ENCODE measurements around the gene KBTBD8. TPM values are rescaled to one million over a fixed set of nuclear protein-coding genes. Genes with fewer than 3 reads are reported as not detected.

KBTBD8 gene
- total RNA-seq, 1 donor from 2014 or later, result 1.6 TPM

DNA sequence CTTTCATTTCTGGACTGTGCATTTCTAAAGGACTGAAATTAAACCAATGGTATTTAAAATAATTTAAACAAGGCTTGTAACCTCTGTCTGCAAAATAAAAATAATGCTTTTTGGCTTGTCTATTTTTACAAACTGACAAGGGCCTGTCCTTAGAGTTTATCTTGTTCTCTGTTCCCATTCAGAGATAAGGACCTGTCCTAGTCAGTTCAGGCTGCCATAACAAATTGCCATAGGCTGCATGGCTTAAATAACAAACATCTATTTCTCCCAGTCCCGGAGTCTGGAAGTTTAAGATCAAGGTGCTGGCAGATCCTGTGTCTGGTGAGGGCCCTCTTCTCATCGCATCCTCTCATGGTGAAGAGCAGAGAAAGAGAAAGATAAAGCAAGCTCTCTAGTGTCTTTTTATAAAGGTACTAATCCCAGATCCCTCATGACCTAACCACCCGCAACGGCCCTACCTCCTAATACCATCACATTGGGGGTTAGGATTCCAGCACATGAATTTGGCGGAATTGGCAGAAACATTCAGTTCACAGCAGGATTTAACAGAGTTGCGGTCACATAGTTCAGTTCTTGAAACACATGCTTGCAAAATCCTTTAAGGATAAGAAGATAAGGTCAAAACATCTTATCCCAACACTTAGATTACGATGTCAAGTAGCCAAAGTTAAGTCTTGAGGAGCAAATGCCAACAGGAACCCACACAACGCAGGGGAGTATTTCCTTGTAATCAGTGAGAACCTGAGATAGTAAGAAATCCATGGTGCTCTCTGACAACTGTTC, 17.8 kb downstream of the KBTBD8 start:
- Histone ChIP-seq H3K4me3 (ENCODE audit: low read depth, low read length) (no peak overlapping the region), H3K36me3 (ENCODE audit: control insufficient read depth, insufficient read depth, low read length) (no peaks in the 10 kb centered on the region), H3K27me3 (ENCODE audit: control insufficient read depth, insufficient read depth, low read length) (no peaks in the 10 kb centered on the region)
- TF ChIP-seq, protein P1, sequence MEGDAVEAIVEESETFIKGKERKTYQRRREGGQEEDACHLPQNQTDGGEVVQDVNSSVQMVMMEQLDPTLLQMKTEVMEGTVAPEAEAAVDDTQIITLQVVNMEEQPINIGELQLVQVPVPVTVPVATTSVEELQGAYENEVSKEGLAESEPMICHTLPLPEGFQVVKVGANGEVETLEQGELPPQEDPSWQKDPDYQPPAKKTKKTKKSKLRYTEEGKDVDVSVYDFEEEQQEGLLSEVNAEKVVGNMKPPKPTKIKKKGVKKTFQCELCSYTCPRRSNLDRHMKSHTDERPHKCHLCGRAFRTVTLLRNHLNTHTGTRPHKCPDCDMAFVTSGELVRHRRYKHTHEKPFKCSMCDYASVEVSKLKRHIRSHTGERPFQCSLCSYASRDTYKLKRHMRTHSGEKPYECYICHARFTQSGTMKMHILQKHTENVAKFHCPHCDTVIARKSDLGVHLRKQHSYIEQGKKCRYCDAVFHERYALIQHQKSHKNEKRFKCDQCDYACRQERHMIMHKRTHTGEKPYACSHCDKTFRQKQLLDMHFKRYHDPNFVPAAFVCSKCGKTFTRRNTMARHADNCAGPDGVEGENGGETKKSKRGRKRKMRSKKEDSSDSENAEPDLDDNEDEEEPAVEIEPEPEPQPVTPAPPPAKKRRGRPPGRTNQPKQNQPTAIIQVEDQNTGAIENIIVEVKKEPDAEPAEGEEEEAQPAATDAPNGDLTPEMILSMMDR (IDR thresholded peaks at IDR 0.05; ENCODE audit: insufficient read depth, low read length, severe bottlenecking), result no peak
- no peak for FAIRE-seq
- DNase-seq (ENCODE audit: low read depth), result no peak

DNA sequence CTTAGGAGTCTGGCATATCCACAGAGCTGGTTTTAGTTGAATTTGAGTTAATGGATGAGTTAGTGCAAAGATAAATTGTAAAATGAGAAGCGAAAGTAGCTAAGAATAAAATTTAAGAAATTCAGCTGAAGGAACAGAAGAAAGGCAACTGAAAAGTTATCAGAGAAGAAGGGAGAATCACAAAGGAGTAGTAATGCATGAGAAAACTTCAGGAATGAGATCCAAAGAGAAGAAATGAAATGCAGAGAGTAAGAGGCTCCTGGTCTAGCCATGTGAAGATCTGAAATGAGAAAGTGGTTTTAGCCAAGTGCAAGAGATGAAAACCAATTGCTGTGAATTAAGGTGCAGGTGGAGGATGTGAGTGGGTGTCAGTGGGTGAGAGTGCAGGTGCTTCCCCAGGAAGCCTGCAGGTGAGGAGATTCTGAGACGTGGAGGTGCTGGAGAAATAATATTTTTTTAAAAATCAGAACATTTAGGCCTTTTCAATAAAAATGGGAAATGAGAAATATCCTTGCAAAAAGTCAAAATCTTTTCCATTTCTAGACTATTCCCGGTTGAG, 18.5 kb downstream of the KBTBD8 start:
- TF ChIP-seq, protein P1 (IDR thresholded peaks at IDR 0.05; ENCODE audit: insufficient read depth, low read length, severe bottlenecking), result no peak
- Histone ChIP-seq H3K36me3 (ENCODE audit: control insufficient read depth, insufficient read depth, low read length) (no peaks in the 10 kb centered on the region), H3K4me3 (ENCODE audit: low read depth, low read length) (no peak overlapping the region), H3K27me3 (ENCODE audit: control insufficient read depth, insufficient read depth, low read length) (no peaks in the 10 kb centered on the region)
- no peak for FAIRE-seq
- no peak for DNase-seq (ENCODE audit: low read depth)

DNA sequence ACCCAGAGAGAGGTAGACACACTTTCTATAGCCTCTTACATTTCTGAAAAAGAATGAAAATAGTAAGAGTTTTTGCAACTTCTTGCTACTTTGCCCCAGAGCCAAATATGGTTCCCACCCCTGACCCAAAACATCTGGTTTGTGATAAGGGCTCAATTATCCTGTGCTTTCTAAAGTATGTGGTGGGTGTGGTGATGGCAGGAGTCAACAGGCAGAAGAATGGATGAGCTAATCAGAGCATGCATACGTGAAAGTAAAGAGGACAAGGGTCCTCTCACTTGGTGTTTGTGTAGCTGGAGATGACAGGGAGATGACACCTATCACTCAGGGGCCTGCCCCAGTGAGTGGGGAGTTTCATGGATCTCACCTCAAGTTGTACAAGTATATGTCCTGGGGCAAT, 19.1 kb downstream of the KBTBD8 start:
- FAIRE-seq (no peak), DNase-seq (ENCODE audit: low read depth) (peak; percentile 60)
- H3K36me3 ChIP-seq (ENCODE audit: control insufficient read depth, insufficient read depth, low read length), result no peaks in the 10 kb centered on the region
- no peak overlapping the region for H3K4me3 ChIP-seq (ENCODE audit: low read depth, low read length)
- TF ChIP-seq, protein P1 (IDR thresholded peaks at IDR 0.05; ENCODE audit: insufficient read depth, low read length, severe bottlenecking), result no peak
- H3K27me3 ChIP-seq (ENCODE audit: control insufficient read depth, insufficient read depth, low read length), result no peaks in the 10 kb centered on the region

DNA sequence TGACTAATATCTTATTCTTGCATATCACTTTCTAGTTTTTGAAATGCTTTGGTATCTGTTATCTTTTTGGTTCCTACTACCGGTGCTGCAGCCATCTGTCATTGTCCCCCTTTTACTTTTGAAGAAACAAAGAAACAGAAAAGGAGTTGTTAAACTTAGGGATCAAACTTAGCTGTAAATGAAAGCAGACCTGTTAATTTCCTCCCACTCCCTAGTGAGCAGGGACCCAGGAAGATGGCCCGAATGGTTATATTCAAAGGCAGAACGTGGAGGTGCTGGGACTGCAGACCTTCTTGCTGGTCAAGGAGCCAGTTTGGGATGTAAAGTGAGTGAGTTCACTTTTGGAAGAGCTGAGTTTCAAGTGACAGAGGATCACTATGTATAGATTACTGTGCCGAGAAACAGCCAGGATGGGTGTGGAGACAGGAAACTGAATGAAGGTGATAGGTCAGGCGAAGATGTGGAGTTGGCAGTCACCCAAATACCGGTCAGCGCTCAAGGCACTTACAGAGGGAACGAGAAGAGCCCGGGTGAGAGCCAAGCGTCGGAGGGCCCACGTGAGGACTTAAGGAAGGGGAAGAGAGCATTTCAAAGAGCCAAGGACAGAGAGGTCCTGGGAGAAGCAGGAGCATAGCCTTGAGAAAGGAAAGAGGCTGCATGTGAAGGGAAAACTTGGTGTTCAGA, 20.1 kb downstream of the KBTBD8 start:
- Histone ChIP-seq H3K27me3 (ENCODE audit: control insufficient read depth, insufficient read depth, low read length) (no peaks in the 10 kb centered on the region), H3K36me3 (ENCODE audit: control insufficient read depth, insufficient read depth, low read length) (no peaks in the 10 kb centered on the region), H3K4me3 (ENCODE audit: low read depth, low read length) (no peak overlapping the region)
- FAIRE-seq, result no peak
- TF ChIP-seq, protein P1 (IDR thresholded peaks at IDR 0.05; ENCODE audit: insufficient read depth, low read length, severe bottlenecking), result no peak
- DNase-seq (ENCODE audit: low read depth), result peak; percentile 43

DNA sequence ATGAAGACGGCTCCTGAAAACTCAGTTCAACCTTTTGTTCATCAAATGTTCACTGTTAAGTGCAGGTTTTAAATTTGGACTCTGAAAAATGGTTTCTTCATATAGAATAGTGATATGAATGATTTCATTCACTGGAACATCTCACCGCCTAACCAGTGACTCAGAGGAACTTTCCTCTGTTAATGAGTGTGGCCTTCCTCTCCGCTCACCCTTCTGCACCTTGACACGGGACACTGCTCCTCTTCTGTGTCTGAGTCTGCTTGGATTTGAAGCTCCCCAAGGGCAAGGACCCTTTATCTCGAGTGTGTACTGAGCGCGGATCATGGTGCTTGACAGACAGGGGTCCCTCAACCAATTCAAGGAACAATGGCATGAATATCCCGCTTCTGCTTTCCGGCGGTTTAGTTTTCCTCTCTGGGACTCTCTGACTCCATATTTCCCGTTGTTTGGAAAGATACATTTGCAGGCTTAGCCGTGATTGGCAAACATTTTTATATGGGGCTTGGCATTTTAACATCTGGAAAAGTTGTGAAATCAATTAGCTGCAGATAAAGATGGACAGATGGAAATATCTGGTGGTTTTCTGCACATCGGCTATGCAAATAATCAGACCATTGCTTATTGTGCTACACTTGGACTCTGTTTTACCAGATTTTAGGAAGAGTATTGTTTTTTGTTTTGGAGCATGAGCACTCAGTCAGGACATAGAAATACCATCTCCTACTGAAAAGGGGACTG, 20.9 kb downstream of the KBTBD8 start:
- Histone ChIP-seq H3K27me3 (ENCODE audit: control insufficient read depth, insufficient read depth, low read length) (no peaks in the 10 kb centered on the region), H3K36me3 (ENCODE audit: control insufficient read depth, insufficient read depth, low read length) (no peaks in the 10 kb centered on the region), H3K4me3 (ENCODE audit: low read depth, low read length) (no peak overlapping the region)
- DNase-seq (ENCODE audit: low read depth) (peak; percentile 2), FAIRE-seq (no peak)
- TF ChIP-seq, protein P1 (IDR thresholded peaks at IDR 0.05; ENCODE audit: insufficient read depth, low read length, severe bottlenecking), result no peak

Data from bronchial epithelial cell (primary cell).